ENCODE results near the gene IFNLR1. TPM values are rescaled to one million over a fixed set of nuclear protein-coding genes. Genes with fewer than 3 reads are reported as not detected.

IFNLR1 gene
- total RNA-seq, 2 experiments from 2014 or later: 29.4 to 30.5 TPM

GRCh38 chr1:24152631-24153494 is 34.2 kb downstream of the IFNLR1 start:
- Histone ChIP-seq H4K20me1 (ENCODE audit: insufficient read depth, low read length) (no peaks in the 10 kb centered on the region), H3K9me3 (ENCODE audit: low read length) (no peaks in the 10 kb centered on the region), H3K9me2 (ENCODE audit: insufficient read depth, low read length) (no peaks in the 10 kb centered on the region), H3K4me1 (ENCODE audit: insufficient read depth, low read length, poor library complexity, severe bottlenecking) (peaks cover 36% of the 10 kb centered on the region), H3K4me3 (ENCODE audit: low read depth, low read length, poor library complexity, severe bottlenecking) (no peak overlapping the region), H3K36me3 (ENCODE audit: insufficient read depth, low read length) (peaks cover 41% of the 10 kb centered on the region), H3K27ac (ENCODE audit: low read depth, low read length, poor library complexity, severe bottlenecking) (no peak overlapping the region), H3K79me2 (ENCODE audit: insufficient read depth, low read depth, low read length) (no peaks in the 10 kb centered on the region), H2AFZ (ENCODE audit: low read length) (no peak overlapping the region), H3K4me2 (ENCODE audit: low read length) (peak overlapping the region; percentile 83)
- POLR2A ChIA-PET: interaction anchor here (0.6 to 1.8 kb wide), 7 partner anchors 9 to 395 kb away, joined by 3 to 6 read pairs (median 4); no protein-coding TSS in a partner anchor
- CTCF ChIA-PET (ENCODE audit: unreplicated experiment): interaction anchor here (0.5 to 1.2 kb wide), 5 partner anchors 9 to 240 kb away, joined by 3 to 10 read pairs (median 3); no protein-coding TSS in a partner anchor
- TF ChIP-seq EZH2phosphoT487 (IDR thresholded peaks at IDR 0.05; ENCODE audit: borderline replicate concordance, low read depth, low read length) (no peak), CTCF (conservative IDR thresholded peaks at IDR 0.05; ENCODE audit: low read length) (0 out of 2 replicates have a peak, but pooled peaks have one; percentile 15)
- peak; percentile 37 for DNase-seq (ENCODE audit: low spot score)
- BruUV-seq (replicated peaks): no TSS peak
- intact Hi-C loops (cut with micrococcal nuclease; ENCODE audit: unreplicated experiment): no loop called here

GRCh38 chr1:24151175-24151533 is 35.9 kb downstream of the IFNLR1 start:
- TF ChIP-seq EZH2phosphoT487 (IDR thresholded peaks at IDR 0.05; ENCODE audit: borderline replicate concordance, low read depth, low read length) (no peak), CTCF (conservative IDR thresholded peaks at IDR 0.05; ENCODE audit: low read length) (no peak)
- no TSS peak for BruUV-seq (replicated peaks)
- Histone ChIP-seq H4K20me1 (ENCODE audit: insufficient read depth, low read length) (no peaks in the 10 kb centered on the region), H3K27ac (ENCODE audit: low read depth, low read length, poor library complexity, severe bottlenecking) (no peak overlapping the region), H3K79me2 (ENCODE audit: insufficient read depth, low read depth, low read length) (no peaks in the 10 kb centered on the region), H3K4me1 (ENCODE audit: insufficient read depth, low read length, poor library complexity, severe bottlenecking) (peaks cover 36% of the 10 kb centered on the region), H3K9me3 (ENCODE audit: low read length) (no peaks in the 10 kb centered on the region), H3K36me3 (ENCODE audit: insufficient read depth, low read length) (peaks cover 24% of the 10 kb centered on the region), H3K4me2 (ENCODE audit: low read length) (peak overlapping the region; percentile 83), H2AFZ (ENCODE audit: low read length) (peak overlapping the region; percentile 24; the same call in 1 of the 2 replicates), H3K9me2 (ENCODE audit: insufficient read depth, low read length) (no peaks in the 10 kb centered on the region), H3K4me3 (ENCODE audit: low read depth, low read length, poor library complexity, severe bottlenecking) (peak overlapping the region; percentile 47)
- ChIA-PET CTCF (ENCODE audit: unreplicated experiment) (interaction anchor here (1.0 kb wide), 1 partner anchor 48 kb away, joined by 4 read pairs; no protein-coding TSS in a partner anchor), POLR2A (interaction anchor here (1.8 to 2.1 kb wide), 2 partner anchors 36 to 39 kb away, joined by 6 to 11 read pairs; no protein-coding TSS in a partner anchor)
- intact Hi-C loops (cut with micrococcal nuclease; ENCODE audit: unreplicated experiment): loop anchor here (2.0 kb wide), 1 partner anchor 40 kb away; no protein-coding TSS in a partner anchor
- peak; percentile 39 for DNase-seq (ENCODE audit: low spot score)

All from OCI-LY7 (cell line).